ENCODE data around the gene NDFIP2. TPM values are rescaled to one million over a fixed set of nuclear protein-coding genes. Genes with fewer than 3 reads are reported as not detected.

NDFIP2 gene
- total and polyA plus RNA-seq, 2 donors (not counting 3 experiments of a cell fraction or from before 2014, with no cell fraction given): 7.9 to 18.5 TPM

- Histone ChIP-seq H3K4me2 (ENCODE audit: insufficient read depth, low read length) (no peak overlapping the region), H3K4me3 (replicated peaks in 1 of 3; ENCODE audit: insufficient read depth in 1 of 3, low read depth in 1 of 3, low read length in 3 of 3) (no peak overlapping the region), H3K36me3 (ENCODE audit: control insufficient read depth in 2 of 2, extremely low read depth in 1 of 2, insufficient read depth in 2 of 2, low read length in 2 of 2) (no peaks in the 10 kb centered on the region), H4K20me1 (replicated peaks; ENCODE audit: control insufficient read depth, extremely low read depth, insufficient read depth, low read length) (no peaks in the 10 kb centered on the region), H3K9ac (replicated peaks; ENCODE audit: extremely low read depth, insufficient read depth, low read length) (no peak overlapping the region), H3K27me3 (ENCODE audit: control insufficient read depth in 2 of 2, insufficient read depth in 2 of 2, low read length in 2 of 2) (no peaks in the 10 kb centered on the region), H3K79me2 (ENCODE audit: control insufficient read depth, insufficient read depth, low read length) (peaks cover under 1% of the 10 kb centered on the region), H3K9me3 (replicated peaks; ENCODE audit: control insufficient read depth, insufficient read depth, low read length) (no peaks in the 10 kb centered on the region), H2AFZ (ENCODE audit: low read depth, low read length) (no peak overlapping the region), H3K27ac (ENCODE audit: insufficient read depth, low read depth, low read length) (no peak overlapping the region), H3K9me1 (replicated peaks; ENCODE audit: control insufficient read depth, extremely low read depth, insufficient read depth, low read length) (no peaks in the 10 kb centered on the region), H3K4me1 (ENCODE audit: control insufficient read depth, extremely low read depth, insufficient read depth, low read length) (no peaks in the 10 kb centered on the region)
- POLR2A ChIA-PET: no interaction called here
- no TSS peak for BruUV-seq (replicated peaks)
- intact Hi-C loops (cut with micrococcal nuclease): no loop called here
- DNase-seq (ENCODE audit: low read depth, low spot score) (peak; percentile 44), FAIRE-seq (no peak)
- CTCF ChIA-PET: interaction anchor here (1.0 to 6.8 kb wide), 5 partner anchors 16 to 92 kb away, joined by 3 to 41 read pairs (median 4); partner anchors contain the start of gene NDFIP2
- TF ChIP-seq FOS (IDR thresholded peaks at IDR 0.05; ENCODE audit: borderline replicate concordance, insufficient read depth, low read length): no peak
- TF ChIP-seq EZH2 (IDR thresholded peaks at IDR 0.05; ENCODE audit: borderline replicate concordance, low read depth, low read length, severe bottlenecking): no peak
- TF ChIP-seq POLR2AphosphoS5 (IDR thresholded peaks at IDR 0.05; ENCODE audit: insufficient read depth, low read depth, low read length): no peak
- no peak for TF ChIP-seq POLR2A (IDR thresholded peaks at IDR 0.05; ENCODE audit: low read depth, low read length)
- TF ChIP-seq MYC (IDR thresholded peaks at IDR 0.05; ENCODE audit: low read depth, low read length): no peak
- TF ChIP-seq MAX (IDR thresholded peaks at IDR 0.05; ENCODE audit: insufficient read depth, insufficient read length): no peak
- no peak for TF ChIP-seq JUN (IDR thresholded peaks at IDR 0.05; ENCODE audit: borderline replicate concordance, insufficient read depth, insufficient read length, low read depth)
- TF ChIP-seq, protein P1, sequence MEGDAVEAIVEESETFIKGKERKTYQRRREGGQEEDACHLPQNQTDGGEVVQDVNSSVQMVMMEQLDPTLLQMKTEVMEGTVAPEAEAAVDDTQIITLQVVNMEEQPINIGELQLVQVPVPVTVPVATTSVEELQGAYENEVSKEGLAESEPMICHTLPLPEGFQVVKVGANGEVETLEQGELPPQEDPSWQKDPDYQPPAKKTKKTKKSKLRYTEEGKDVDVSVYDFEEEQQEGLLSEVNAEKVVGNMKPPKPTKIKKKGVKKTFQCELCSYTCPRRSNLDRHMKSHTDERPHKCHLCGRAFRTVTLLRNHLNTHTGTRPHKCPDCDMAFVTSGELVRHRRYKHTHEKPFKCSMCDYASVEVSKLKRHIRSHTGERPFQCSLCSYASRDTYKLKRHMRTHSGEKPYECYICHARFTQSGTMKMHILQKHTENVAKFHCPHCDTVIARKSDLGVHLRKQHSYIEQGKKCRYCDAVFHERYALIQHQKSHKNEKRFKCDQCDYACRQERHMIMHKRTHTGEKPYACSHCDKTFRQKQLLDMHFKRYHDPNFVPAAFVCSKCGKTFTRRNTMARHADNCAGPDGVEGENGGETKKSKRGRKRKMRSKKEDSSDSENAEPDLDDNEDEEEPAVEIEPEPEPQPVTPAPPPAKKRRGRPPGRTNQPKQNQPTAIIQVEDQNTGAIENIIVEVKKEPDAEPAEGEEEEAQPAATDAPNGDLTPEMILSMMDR (IDR thresholded peaks at IDR 0.05; ENCODE audit: extremely low read depth in 1 of 2, insufficient read depth in 1 of 2, low read depth in 1 of 2, low read length in 2 of 2): no peak
- TF ChIP-seq GATA2 (IDR thresholded peaks at IDR 0.05; ENCODE audit: insufficient read depth, insufficient read length, low read depth, low read length): no peak
- dilution Hi-C loops (cut with MboI; ENCODE audit: extremely low pct_ligation_motif_present, low sequenced_read_pairs): no loop called here
Measured at GRCh38 chr13:79516595-79516994, 35.6 kb downstream of the NDFIP2 start.

Measured in endothelial cell of umbilical vein (primary cell).